GM12878 (cell line): ENCODE results near the gene SPTA1. TPM values are rescaled to one million over a fixed set of nuclear protein-coding genes. Genes with fewer than 3 reads are reported as not detected.

Experiments used
- ATAC-seq: fragments of 200-7000 bp; cut with Tn5 transposase; 3 replicates; pipeline ENCODE4 v1.9.1; 2020; ENCODE audit warnings: mild to moderate bottlenecking, moderate library complexity
- BruUV-seq: library from RNA; stranded (reverse); fragments of 400-500 nt; replicated peaks from 2 replicates; lab custom pipeline; 2021; lab: Mats Ljungman, UMichigan
- CTCF ChIA-PET: fragments of 300-600 bp; sonication (Branson Sonifier 250); formaldehyde crosslinking; extraction: SDS; loops from one replicate; lab custom pipeline; 2021; ENCODE audit warnings: inconsistent platforms; lab: Yijun Ruan, JAX
- POLR2A ChIA-PET: fragments of 350-600 bp; formaldehyde crosslinking; extraction: SDS; loops from one replicate; lab custom pipeline; 2021; ENCODE audit warnings: inconsistent platforms; lab: Charles Lee
- RAD21 ChIA-PET: fragments of 300-600 bp; sonication (Branson Sonifier 250); formaldehyde crosslinking; loops from one replicate; lab custom pipeline; 2023; ENCODE audit warnings: antibody characterized with exemption; ENCODE audit not compliant: unreplicated experiment; lab: Charles Lee
- SMC1A ChIA-PET: fragments of 300-600 bp; sonication (Branson Sonifier 250); formaldehyde crosslinking; loops from one replicate; lab custom pipeline; 2023; ENCODE audit not compliant: unreplicated experiment, uncharacterized antibody; lab: Charles Lee
- DNase-seq: peaks from one replicate; pipeline ENCODE4 v3.0.0-alpha.2; 2011; ENCODE audit warnings: low read depth, low spot score
- FAIRE-seq: peaks from 3 replicates; lab custom pipeline; 2011; peaks lifted over from hg19 to GRCh38; lab: Jason Lieb, UNC
- H2AFZ ChIP-seq: 2 replicates; pipeline ENCODE4 v1.6.0; 2011; ENCODE audit warnings: low read depth, low read length, control low read depth; ENCODE audit not compliant: control insufficient read depth
- H3K27ac ChIP-seq: 2 replicates; pipeline ENCODE4 v1.5.1; 2011; ENCODE audit warnings: control low read depth; ENCODE audit not compliant: control insufficient read depth, insufficient read depth
- H3K27me3 ChIP-seq, 2 experiments: replicated peaks in 1 of 2; 2 replicates each; pipeline versions ENCODE4 v1.6.0 to v1.6.1; 2011; ENCODE audit warnings: low read length in 1 of 2; ENCODE audit not compliant: control insufficient read depth in 2 of 2, insufficient read depth in 2 of 2
- H3K36me3 ChIP-seq, 2 experiments: 2 replicates each; pipeline ENCODE4 v1.5.1; 2011; ENCODE audit warnings: low read length in 1 of 2; ENCODE audit not compliant: control insufficient read depth in 2 of 2, insufficient read depth in 2 of 2
- H3K4me1 ChIP-seq: 2 replicates; pipeline ENCODE4 v1.6.1; 2011; ENCODE audit warnings: mild to moderate bottlenecking, low read length, moderate library complexity, mixed read lengths; ENCODE audit not compliant: control insufficient read depth, insufficient read depth
- H3K4me2 ChIP-seq: 2 replicates; pipeline ENCODE4 v1.6.0; 2011; ENCODE audit warnings: control low read depth; ENCODE audit not compliant: control insufficient read depth, insufficient read depth
- H3K4me3 ChIP-seq: fragments of 200-600 bp; sonication (generic); 2 replicates; pipeline ENCODE4 v1.5.1; 2016
- H3K79me2 ChIP-seq: 2 replicates; pipeline ENCODE4 v1.6.0; 2011; ENCODE audit warnings: low read length; ENCODE audit not compliant: control insufficient read depth, insufficient read depth
- H3K9ac ChIP-seq: 2 replicates; pipeline ENCODE4 v1.8.0; 2011; ENCODE audit warnings: low read length, control low read depth, mixed read lengths; ENCODE audit not compliant: control insufficient read depth, insufficient read depth
- H3K9me3 ChIP-seq: replicated peaks from 3 replicates; pipeline ENCODE4 v1.5.1; 2011; ENCODE audit warnings: mild to moderate bottlenecking, low read length; ENCODE audit not compliant: control insufficient read depth, insufficient read depth
- H4K20me1 ChIP-seq: 2 replicates; pipeline ENCODE4 v1.6.0; 2011; ENCODE audit not compliant: control insufficient read depth, insufficient read depth
- EED ChIP-seq: sonication (generic); IDR thresholded peaks from 2 replicates; pipeline ENCODE4 v1.6.1; 2016; ENCODE audit warnings: antibody characterized with exemption, low read depth
- MEF2A ChIP-seq: IDR thresholded peaks from 2 replicates; pipeline ENCODE4 v1.6.1; 2011; ENCODE audit warnings: low read depth, mild to moderate bottlenecking, low read length, moderate library complexity; ENCODE audit not compliant: insufficient read depth
- NFXL1 ChIP-seq: fragments of 450-650 bp; IDR thresholded peaks from 2 replicates; pipeline ENCODE4 v1.6.1; 2017; ENCODE audit warnings: antibody characterized with exemption, mild to moderate bottlenecking, borderline replicate concordance
- PAX5 ChIP-seq: IDR thresholded peaks from 2 replicates; pipeline ENCODE4 v1.6.1; 2011; ENCODE audit warnings: low read depth, low read length, borderline replicate concordance
- POLR2A ChIP-seq: IDR thresholded peaks from 2 replicates; pipeline ENCODE4 v1.6.1; 2011; ENCODE audit warnings: low read depth, mild to moderate bottlenecking, low read length
- REST ChIP-seq: IDR thresholded peaks from 2 replicates; pipeline ENCODE4 v1.6.1; 2012; ENCODE audit warnings: mild to moderate bottlenecking, low read depth, low read length
- SIX5 ChIP-seq: IDR thresholded peaks from 2 replicates; pipeline ENCODE4 v1.6.1; 2011; ENCODE audit warnings: mild to moderate bottlenecking, low read depth, low read length, moderate library complexity; ENCODE audit not compliant: severe bottlenecking
- TAF1 ChIP-seq: IDR thresholded peaks from 2 replicates; pipeline ENCODE4 v1.6.1; 2011; ENCODE audit warnings: mild to moderate bottlenecking, low read depth, low read length, borderline replicate concordance
- YBX1 ChIP-seq: fragments of 450-650 bp; IDR thresholded peaks from 2 replicates; pipeline ENCODE4 v1.6.1; 2016; ENCODE audit warnings: antibody characterized with exemption
- ZBED1 ChIP-seq: IDR thresholded peaks from 2 replicates; pipeline ENCODE4 v1.6.1; 2016; ENCODE audit warnings: borderline replicate concordance
- whole genome bisulfite sequencing: methylation state at CpG from one replicate; pipeline ENCODE4 v1.1.6; 2016; ENCODE audit warnings: low lambda C conversion rate; ENCODE audit not compliant: insufficient replicate concordance, insufficient coverage; ENCODE audit errors: missing lambda C conversion rate; 5-methylcytosine and 5-hydroxymethylcytosine counted together
- in situ Hi-C: fragments of 300-500 bp; cut with MboI; formaldehyde crosslinking; loops from 9 replicates; pipeline ENCODE4 v1.14.3; 2018; ENCODE audit warnings: mixed read lengths
- intact Hi-C: fragments of 100-400 bp; cut with micrococcal nuclease; formaldehyde crosslinking; loops from one replicate; pipeline ENCODE4 v1.14.2; 2022; ENCODE audit not compliant: unreplicated experiment
- polyA plus RNA-seq, 11 experiments: library from polyadenylated mRNA; depleted of rRNA in 4 of 11; unstranded in 6 of 11; stranded (reverse) in 5 of 11; fragments of >200 nt; fragmentation: Nextera tagmentation in 4 of 11; fragmentation: Illumina TruSeq in 1 of 11; extraction: Ambion mirVana in 4 of 11; extraction: Trizol in 1 of 11; gene quantifications; 1 replicate in 1 of 11; 2 replicates in 10 of 11; pipeline versions ENCODE4 v1.2.1 to v1.2.3, GENCODE V29; 2011 to 2016; ENCODE audit warnings: inconsistent platforms in 2 of 11, missing spikeins in 2 of 11, low read depth in 1 of 11
- total RNA-seq, 4 experiments: library from RNA; depleted of rRNA in 3 of 4; stranded (reverse); fragments of >200 nt in 3 of 4; fragmentation: Illumina TruSeq in 1 of 4; extraction: Trizol in 1 of 4; gene quantifications; 2 replicates each; pipeline versions ENCODE4 v1.2.1 to v1.2.3, GENCODE V29; 2013 to 2021

The SPTA1 gene
- total and polyA plus RNA-seq, 10 of the 15 experiments (the other 5 are each of a cell fraction or from before 2014, with no cell fraction given): under 0.01 to 0.21 (median 0.12) TPM; not detected in 5

GRCh38 chr1:158720620-158721019 lies 34.1 kb upstream of the SPTA1 start, which contains the start of gene OR6K3:
TSS of gene OR6K3 (minus strand) at chr1:158720720. CDS start at chr1:158718115, 2,605 bp downstream.
- no peaks in the 10 kb centered on the region for H3K9me3 ChIP-seq
- BruUV-seq: no TSS peak
- no peak within 1 kb of the TSS for H3K4me2 ChIP-seq
- no peak within 1 kb of the TSS for H3K4me3 ChIP-seq
- H2AFZ ChIP-seq: no peak within 1 kb of the TSS
- no peak for DNase-seq
- ATAC-seq: no peak
- H3K4me1 ChIP-seq: no peaks in the 10 kb centered on the region
- TF ChIP-seq SIX5: no peak
- TF ChIP-seq YBX1: no peak
- intact Hi-C loops (no loop called here), in situ Hi-C loops (no loop called here)
- H3K9ac ChIP-seq: no peak within 1 kb of the TSS
- 47% methylated on average over 2 of the region's 2 CpGs for WGBS
- no peaks in the 10 kb centered on the region for H3K27me3 ChIP-seq
- H3K79me2 ChIP-seq: no peaks in the 10 kb centered on the region
- ChIA-PET SMC1A (no interaction called here), CTCF (interaction anchor here (1.1 kb wide), 1 partner anchor 391 kb away, joined by 3 read pairs; no protein-coding TSS in a partner anchor), RAD21 (no interaction called here), POLR2A (no interaction called here)
- no peak within 1 kb of the TSS for H3K27ac ChIP-seq
- FAIRE-seq: no peak
- H3K36me3 ChIP-seq: no peaks in the 10 kb centered on the region
- no peaks in the 10 kb centered on the region for H4K20me1 ChIP-seq

- no peak overlapping the region for H3K9ac ChIP-seq
- ATAC-seq: no peak
- H3K9me3 ChIP-seq: no peaks in the 10 kb centered on the region
- H3K4me1 ChIP-seq: no peaks in the 10 kb centered on the region
- H3K79me2 ChIP-seq: no peaks in the 10 kb centered on the region
- in situ Hi-C loops (no loop called here), intact Hi-C loops (no loop called here)
- no peak overlapping the region for H2AFZ ChIP-seq
- DNase-seq: no peak
- H3K27ac ChIP-seq: no peak overlapping the region
- BruUV-seq: no TSS peak
- ChIA-PET SMC1A (no interaction called here), RAD21 (no interaction called here), POLR2A (no interaction called here), CTCF (no interaction called here)
- FAIRE-seq: no peak
- H3K4me3 ChIP-seq: no peak overlapping the region
- H4K20me1 ChIP-seq: no peaks in the 10 kb centered on the region
- no peak overlapping the region for H3K4me2 ChIP-seq
- no peaks in the 10 kb centered on the region for H3K27me3 ChIP-seq
- WGBS: 87% methylated on average over 3 of the region's 3 CpGs
- TF ChIP-seq NFXL1 (no peak), MEF2A (no peak), REST (no peak), POLR2A (no peak), PAX5 (no peak), TAF1 (no peak), EED (no peak), ZBED1 (no peak)
- no peaks in the 10 kb centered on the region for H3K36me3 ChIP-seq
Observed at GRCh38 chr1:158719664-158720063, 33.1 kb upstream of the SPTA1 start.
